Mucosa of descending colon (tissue), 3 donors: ENCODE results near the gene SP7. TPM values are rescaled to one million over a fixed set of nuclear protein-coding genes. Genes with fewer than 3 reads are reported as not detected.
"Not testable (repeated sequence)": the region's sequence is repeated elsewhere in the genome, so short reads cannot be mapped to it uniquely, and the experiment has no call there.

Experiments used
- ATAC-seq: fragments of 200-7000 bp; cut with Tn5 transposase; one replicate; pipeline ENCODE4 v1.9.1; 2020; ENCODE audit warnings: mild to moderate bottlenecking, moderate library complexity
- DNase-seq, 3 donors: peaks; one replicate each; pipeline ENCODE4 v3.0.0-alpha.2; 2020
- H3K36me3 ChIP-seq: fragments of 200-600 bp; one replicate; pipeline ENCODE4 v1.8.0; 2021; ENCODE audit warnings: low read depth, mild to moderate bottlenecking
- H3K4me1 ChIP-seq: fragments of 200-600 bp; one replicate; pipeline ENCODE4 v1.8.0; 2021; ENCODE audit warnings: low read depth, mild to moderate bottlenecking
- H3K4me3 ChIP-seq: fragments of 200-600 bp; one replicate; pipeline ENCODE4 v1.8.0; 2021; ENCODE audit warnings: mild to moderate bottlenecking
- H3K9me3 ChIP-seq: fragments of 200-600 bp; one replicate; pipeline ENCODE4 v1.8.0; 2021; ENCODE audit warnings: mild to moderate bottlenecking
- intact Hi-C, 2 donors: fragments of 100-400 bp; cut with DNase I in 1 of 2; cut with micrococcal nuclease in 1 of 2; formaldehyde crosslinking; loops; one replicate each; pipeline versions ENCODE4 v1.11.0 to v1.11.1; 2022; cut with DNase I, micrococcal nuclease
- total RNA-seq, 3 donors: library from RNA; stranded (reverse); fragmentation: NEBNext Ultra II Directional in 2 of 3; extraction: Animal tissue kit (Norgen Biotek cat#: 25700) in 2 of 3; gene quantifications; one replicate each; pipeline versions ENCODE4 v1.2.1 to v1.2.4, GENCODE V29; 2021 to 2023
- TF ChIP-seq, protein P1 (sequence below): fragments of 200-600 bp; IDR thresholded peaks from one replicate; pipeline ENCODE4 v1.8.0; 2022; ENCODE audit warnings: antibody characterized with exemption, mild to moderate bottlenecking
- donor health status: DM: no; HTN: no; CAD: no; lungs with moderate emphysema.
- donor health status: DM: no; HTN: no; CAD: no.
- donor health status: DM: no; HTN: yes; CAD: no.

The SP7 gene
- total RNA-seq, 3 donors from 2014 or later, result not detected

DNA sequence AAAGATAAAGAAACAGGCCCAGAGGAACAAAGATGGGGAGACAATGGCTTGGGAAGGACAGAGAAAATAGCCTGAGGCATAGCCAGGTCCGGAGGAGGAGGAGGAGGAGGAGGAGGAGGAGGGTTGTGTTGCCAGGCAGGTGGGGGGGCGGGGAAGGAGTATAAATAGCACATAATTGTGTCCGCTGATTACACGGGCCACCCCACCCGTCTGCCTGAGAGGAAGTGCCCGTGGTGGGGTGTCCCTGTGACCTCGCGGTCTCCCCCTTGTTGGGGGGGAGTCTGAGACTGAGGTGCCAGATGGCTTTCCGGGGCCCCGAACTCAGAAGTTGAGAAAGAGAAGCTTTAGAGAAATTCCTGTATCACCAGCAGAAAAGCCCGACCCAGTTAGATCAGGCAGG lies 1.9 kb upstream of the SP7 start:
- ATAC-seq (no peak), DNase-seq (no peak)
- H3K4me1 ChIP-seq, result no peaks in the 10 kb centered on the region
- H3K36me3 ChIP-seq, result no peaks in the 10 kb centered on the region
- no peaks in the 10 kb centered on the region for H3K9me3 ChIP-seq
- TF ChIP-seq, protein P1, sequence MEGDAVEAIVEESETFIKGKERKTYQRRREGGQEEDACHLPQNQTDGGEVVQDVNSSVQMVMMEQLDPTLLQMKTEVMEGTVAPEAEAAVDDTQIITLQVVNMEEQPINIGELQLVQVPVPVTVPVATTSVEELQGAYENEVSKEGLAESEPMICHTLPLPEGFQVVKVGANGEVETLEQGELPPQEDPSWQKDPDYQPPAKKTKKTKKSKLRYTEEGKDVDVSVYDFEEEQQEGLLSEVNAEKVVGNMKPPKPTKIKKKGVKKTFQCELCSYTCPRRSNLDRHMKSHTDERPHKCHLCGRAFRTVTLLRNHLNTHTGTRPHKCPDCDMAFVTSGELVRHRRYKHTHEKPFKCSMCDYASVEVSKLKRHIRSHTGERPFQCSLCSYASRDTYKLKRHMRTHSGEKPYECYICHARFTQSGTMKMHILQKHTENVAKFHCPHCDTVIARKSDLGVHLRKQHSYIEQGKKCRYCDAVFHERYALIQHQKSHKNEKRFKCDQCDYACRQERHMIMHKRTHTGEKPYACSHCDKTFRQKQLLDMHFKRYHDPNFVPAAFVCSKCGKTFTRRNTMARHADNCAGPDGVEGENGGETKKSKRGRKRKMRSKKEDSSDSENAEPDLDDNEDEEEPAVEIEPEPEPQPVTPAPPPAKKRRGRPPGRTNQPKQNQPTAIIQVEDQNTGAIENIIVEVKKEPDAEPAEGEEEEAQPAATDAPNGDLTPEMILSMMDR, result no peak
- intact Hi-C loops, result no loop called here
- H3K4me3 ChIP-seq, result no peak overlapping the region

DNA sequence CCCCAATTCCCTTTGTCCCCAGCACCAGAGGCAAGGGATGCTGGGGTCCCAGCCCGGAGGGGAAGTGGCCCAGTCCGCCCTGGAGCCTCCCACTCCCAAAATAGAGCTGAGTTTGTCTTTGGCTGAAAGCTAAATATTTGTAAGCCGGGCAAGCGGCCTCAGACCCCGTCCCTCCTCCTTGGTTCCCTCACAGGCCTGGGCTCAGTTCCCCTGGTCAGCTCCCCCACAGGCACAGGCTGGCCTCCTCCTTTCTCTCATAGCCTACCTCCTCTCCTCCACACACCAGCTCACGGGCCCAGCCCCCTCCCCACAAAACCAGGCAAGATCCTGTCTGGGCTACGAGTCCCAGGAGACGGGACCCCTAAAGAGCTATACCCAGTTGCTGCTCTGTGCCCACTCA lies 1.3 kb downstream of the SP7 start:
- ATAC-seq (no peak), DNase-seq (no peak)
- TF ChIP-seq, protein P1, result no peak
- H3K9me3 ChIP-seq, result no peaks in the 10 kb centered on the region
- no peaks in the 10 kb centered on the region for H3K4me1 ChIP-seq
- no peak overlapping the region for H3K4me3 ChIP-seq
- H3K36me3 ChIP-seq, result no peaks in the 10 kb centered on the region
- intact Hi-C loops, result no loop called here

DNA sequence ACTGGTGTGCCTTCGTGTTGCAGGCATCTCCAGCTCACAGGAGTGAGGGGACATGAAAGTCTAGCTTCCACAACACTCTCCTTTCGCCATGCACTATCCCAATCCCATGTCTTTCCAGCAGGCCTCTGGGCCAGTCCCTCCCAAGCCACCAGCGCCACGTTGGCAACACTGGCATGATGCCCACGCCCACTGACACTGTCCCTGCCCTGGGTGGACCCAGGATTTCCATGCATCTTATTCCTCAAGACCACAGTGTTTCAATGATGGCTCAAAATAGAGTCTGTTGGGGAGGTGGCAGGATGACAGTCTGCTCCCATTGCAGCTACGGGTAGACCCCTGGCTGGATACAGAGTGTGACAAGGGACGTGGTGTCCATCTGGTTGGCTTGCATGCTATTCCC lies 2.3 kb downstream of the SP7 start:
- TF ChIP-seq, protein P1, result no peak
- H3K9me3 ChIP-seq, result no peaks in the 10 kb centered on the region

DNA sequence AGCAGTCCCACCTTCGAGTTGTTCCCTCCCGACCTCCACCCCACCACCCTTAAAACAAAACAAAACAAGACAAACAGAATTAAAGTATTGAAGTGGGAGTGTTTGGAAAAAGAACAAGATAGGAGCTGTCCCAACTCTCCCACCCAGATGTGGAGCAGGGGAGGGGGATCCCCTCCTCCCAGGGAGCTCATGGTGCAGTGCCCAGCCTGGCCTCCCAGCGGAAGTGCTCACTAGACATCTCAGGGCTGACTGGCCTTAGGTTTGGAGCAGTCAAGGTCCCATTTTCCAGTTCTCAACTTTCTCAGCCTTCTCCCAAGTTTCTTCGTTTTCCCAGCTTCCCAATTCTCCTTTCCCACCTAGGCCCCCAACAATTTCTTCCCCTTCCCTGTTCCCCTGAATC lies 2.9 kb downstream of the SP7 start:
- Histone ChIP-seq H3K9me3 (no peaks in the 10 kb centered on the region), H3K36me3 (no peaks in the 10 kb centered on the region), H3K4me1 (no peaks in the 10 kb centered on the region), H3K4me3 (no peak overlapping the region)
- no peak for ATAC-seq
- intact Hi-C loops, result no loop called here
- DNase-seq, result no peak
- TF ChIP-seq, protein P1, result no peak

More for the DNA sequence above, 2.3 kb downstream of the SP7 start:
- intact Hi-C loops, result no loop called here
- Histone ChIP-seq H3K4me3 (no peak overlapping the region), H3K36me3 (no peaks in the 10 kb centered on the region), H3K4me1 (no peaks in the 10 kb centered on the region)
- ATAC-seq, result no peak
- no peak for DNase-seq

DNA sequence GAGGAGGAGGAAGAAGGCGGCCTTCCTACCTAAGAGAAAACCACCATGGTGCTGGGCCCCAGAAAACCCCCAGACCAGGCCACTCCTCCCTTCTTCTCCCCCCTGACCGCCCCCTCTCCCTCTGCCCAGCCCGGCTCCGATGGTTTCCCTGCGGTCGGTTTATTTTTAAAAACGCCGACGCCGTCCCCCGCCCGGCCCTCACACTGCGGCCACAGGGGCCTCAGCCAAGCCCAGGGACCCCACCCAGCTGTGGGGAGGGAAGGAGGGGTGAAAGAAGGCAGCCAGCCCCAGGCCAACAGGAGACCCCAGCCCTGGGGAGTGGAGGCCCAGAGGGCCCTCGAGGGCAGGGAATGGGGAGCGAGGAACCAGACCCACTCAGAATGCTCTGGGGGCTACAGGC lies 3.4 kb downstream of the SP7 start:
- Histone ChIP-seq H3K4me3 (no peak overlapping the region), H3K9me3 (no peaks in the 10 kb centered on the region), H3K4me1 (no peaks in the 10 kb centered on the region), H3K36me3 (no peaks in the 10 kb centered on the region)
- intact Hi-C loops, result no loop called here
- no peak for ATAC-seq
- TF ChIP-seq, protein P1, result no peak
- DNase-seq, result no peak

DNA sequence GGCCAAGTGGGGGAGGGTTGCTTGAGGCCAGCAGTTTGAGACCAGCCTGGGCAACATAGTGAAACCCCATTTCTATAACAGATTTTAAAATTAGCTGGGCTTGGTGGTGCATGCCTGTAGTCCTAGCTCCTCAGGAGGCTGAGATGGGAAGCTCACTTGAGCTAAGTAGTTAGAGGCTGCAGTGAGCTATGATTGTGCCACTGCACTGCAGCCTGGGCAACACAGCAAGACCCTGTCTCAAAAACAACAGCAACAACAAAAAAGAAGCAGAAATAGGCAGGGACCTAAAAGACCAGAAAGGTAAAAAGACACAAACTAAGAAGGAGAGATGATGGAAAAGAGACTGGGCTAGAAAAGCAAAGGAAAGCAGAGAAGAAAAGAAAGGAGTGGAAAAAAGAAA lies 3.8 kb downstream of the SP7 start:
- H3K4me1 ChIP-seq, H3K9me3 ChIP-seq, intact Hi-C loops, DNase-seq, ATAC-seq, H3K36me3 ChIP-seq, H3K4me3 ChIP-seq: not testable (repeated sequence)
